Psoas muscle (tissue), 8 donors: Measurements from ENCODE around the gene OBSCN. TPM values are rescaled to one million over a fixed set of nuclear protein-coding genes. Genes with fewer than 3 reads are reported as not detected.

ENCODE experiments used
- ATAC-seq, 4 donors: fragments of 200-7000 bp; cut with Tn5 transposase; one replicate each; pipeline ENCODE4 v1.9.1; 2020; ENCODE audit warnings: moderate library complexity in 3 of 4, mild to moderate bottlenecking in 2 of 4
- DNase-seq, 2 donors: peaks; one replicate each; pipeline ENCODE4 v3.0.0-alpha.2; 2020
- H3K27ac ChIP-seq: fragments of 200-600 bp; one replicate; pipeline ENCODE4 v1.8.0; 2022
- H3K27me3 ChIP-seq, 3 donors: fragments of 200-600 bp in 1 of 3; one replicate each; pipeline versions ENCODE4 v1.6.1 to v1.8.0; 2013 to 2022; ENCODE audit warnings: low read length in 2 of 3, mild to moderate bottlenecking in 2 of 3, moderate library complexity in 1 of 3; ENCODE audit not compliant: insufficient read depth in 3 of 3
- H3K36me3 ChIP-seq, 2 donors: fragments of 200-600 bp in 1 of 2; one replicate each; pipeline versions ENCODE4 v1.6.1 to v1.8.0; 2013 to 2022; ENCODE audit warnings: low read depth in 1 of 2, mild to moderate bottlenecking in 1 of 2, moderate library complexity in 1 of 2; ENCODE audit not compliant: insufficient read depth in 1 of 2
- H3K4me1 ChIP-seq: fragments of 200-600 bp; one replicate; pipeline ENCODE4 v1.8.0; 2022
- H3K4me3 ChIP-seq: fragments of 200-600 bp; one replicate; pipeline ENCODE4 v1.8.0; 2022; ENCODE audit warnings: mild to moderate bottlenecking
- H3K9me3 ChIP-seq: fragments of 200-600 bp; one replicate; pipeline ENCODE4 v1.8.0; 2022
- WGBS, 3 donors: extraction: QIAGEN DNeasy Blood & Tissue Kit; methylation state at CpG; one replicate each; pipeline versions ENCODE4 v1.1.6 to v1.1.7; 2013; 5-methylcytosine and 5-hydroxymethylcytosine counted together
- intact Hi-C, 2 donors: fragments of 100-400 bp; cut with DNase I; formaldehyde crosslinking; loops; one replicate each; pipeline versions ENCODE4 v1.11.0 to v1.14.2; 2022
- polyA plus RNA-seq, 3 donors: library from polyadenylated mRNA; stranded (reverse); fragments of 200-250 nt; gene quantifications; one replicate each; pipeline ENCODE4 v1.2.3, GENCODE V29; 2013
- total RNA-seq, 4 donors: library from RNA; stranded (reverse); fragmentation: NEBNext Ultra II Directional in 2 of 4; extraction: Animal tissue kit (Norgen Biotek cat#: 25700) in 2 of 4; gene quantifications; one replicate each; pipeline versions ENCODE4 v1.2.1 to v1.2.4, GENCODE V29; 2021 to 2023
- TF ChIP-seq, protein P1 (sequence below): fragments of 200-600 bp; IDR thresholded peaks from one replicate; pipeline ENCODE4 v1.8.0; 2022; ENCODE audit warnings: antibody characterized with exemption
- donor health status: healthy with polysubstance abuse.
- donor health status: DM: no; HTN: no; CAD: no; lungs with moderate emphysema.
- donor health status: Bipolar disorder and iron deficiency.
- donor health status: healthy.
- donor health status: DM: yes; HTN: yes; CAD: no.
- donor health status: DM: no; HTN: no; CAD: no.
- donor health status: DM: no; HTN: no; CAD: no.
- donor health status: DM: yes; HTN: yes; CAD: no.

The OBSCN gene
- total and polyA plus RNA-seq, 7 donors: 397 to 1,869 (median 1,061) TPM

DNA sequence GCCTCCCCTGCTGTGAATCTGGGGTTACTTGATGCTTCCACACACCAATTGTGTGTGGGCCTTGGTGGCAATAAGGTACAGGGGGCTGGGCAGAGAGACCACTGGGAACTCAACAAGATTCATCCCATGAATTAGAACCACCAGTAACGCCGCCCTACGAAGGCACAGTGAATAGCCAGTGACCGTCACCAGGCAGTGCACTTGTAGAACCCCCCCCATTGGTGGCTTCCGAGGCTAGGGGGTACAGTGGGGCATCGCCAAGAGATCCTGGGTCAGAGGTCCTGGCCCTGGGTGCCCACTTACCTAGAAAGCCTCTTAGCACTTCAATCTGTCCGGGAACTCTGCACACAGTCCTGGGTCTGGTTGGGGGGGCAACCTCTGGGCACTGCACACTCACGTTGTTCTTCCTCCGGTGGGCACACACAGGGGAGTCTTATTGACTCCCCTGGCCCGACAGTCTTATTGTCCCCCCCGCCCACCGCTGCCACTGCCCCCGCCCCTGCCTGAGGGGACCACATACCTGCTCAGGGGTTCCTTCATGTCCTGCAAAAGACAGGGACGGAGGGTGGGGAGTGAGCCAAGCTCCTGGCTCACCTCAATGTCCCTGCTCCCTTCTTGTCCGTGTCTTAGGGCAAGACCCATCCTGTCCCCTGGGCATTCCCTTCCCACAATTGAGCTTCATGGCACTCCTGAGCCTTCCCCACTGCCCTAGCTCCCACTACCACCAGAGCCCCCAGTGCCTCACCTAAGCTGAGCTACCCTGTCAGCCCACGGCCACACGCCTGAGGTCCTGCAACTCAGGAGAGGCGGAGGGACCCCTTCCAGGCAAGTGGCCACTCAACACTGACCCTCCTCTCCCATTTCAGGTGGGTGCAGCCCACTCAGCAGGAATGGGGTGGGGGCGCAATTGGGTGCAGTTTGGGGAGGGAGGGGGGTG lies 201.3 kb downstream of the OBSCN start:
- DNase-seq: no peak
- intact Hi-C loops: loop anchor here in 1 of 2 donors (10.0 kb wide), 1 partner anchor 274 kb away; no protein-coding TSS in a partner anchor
- TF ChIP-seq, protein P1, sequence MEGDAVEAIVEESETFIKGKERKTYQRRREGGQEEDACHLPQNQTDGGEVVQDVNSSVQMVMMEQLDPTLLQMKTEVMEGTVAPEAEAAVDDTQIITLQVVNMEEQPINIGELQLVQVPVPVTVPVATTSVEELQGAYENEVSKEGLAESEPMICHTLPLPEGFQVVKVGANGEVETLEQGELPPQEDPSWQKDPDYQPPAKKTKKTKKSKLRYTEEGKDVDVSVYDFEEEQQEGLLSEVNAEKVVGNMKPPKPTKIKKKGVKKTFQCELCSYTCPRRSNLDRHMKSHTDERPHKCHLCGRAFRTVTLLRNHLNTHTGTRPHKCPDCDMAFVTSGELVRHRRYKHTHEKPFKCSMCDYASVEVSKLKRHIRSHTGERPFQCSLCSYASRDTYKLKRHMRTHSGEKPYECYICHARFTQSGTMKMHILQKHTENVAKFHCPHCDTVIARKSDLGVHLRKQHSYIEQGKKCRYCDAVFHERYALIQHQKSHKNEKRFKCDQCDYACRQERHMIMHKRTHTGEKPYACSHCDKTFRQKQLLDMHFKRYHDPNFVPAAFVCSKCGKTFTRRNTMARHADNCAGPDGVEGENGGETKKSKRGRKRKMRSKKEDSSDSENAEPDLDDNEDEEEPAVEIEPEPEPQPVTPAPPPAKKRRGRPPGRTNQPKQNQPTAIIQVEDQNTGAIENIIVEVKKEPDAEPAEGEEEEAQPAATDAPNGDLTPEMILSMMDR: no peak
- no peaks in the 10 kb centered on the region for H3K27me3 ChIP-seq
- no peak overlapping the region for H3K4me3 ChIP-seq
- H3K27ac ChIP-seq: no peak overlapping the region
- H3K9me3 ChIP-seq: no peaks in the 10 kb centered on the region
- ATAC-seq: no peak
- no peaks in the 10 kb centered on the region for H3K36me3 ChIP-seq
- WGBS, 3 donors: 85 to 90% (median 86%) methylated on average over 19 of the region's 19 CpGs
- peaks cover 11% of the 10 kb centered on the region for H3K4me1 ChIP-seq

DNA sequence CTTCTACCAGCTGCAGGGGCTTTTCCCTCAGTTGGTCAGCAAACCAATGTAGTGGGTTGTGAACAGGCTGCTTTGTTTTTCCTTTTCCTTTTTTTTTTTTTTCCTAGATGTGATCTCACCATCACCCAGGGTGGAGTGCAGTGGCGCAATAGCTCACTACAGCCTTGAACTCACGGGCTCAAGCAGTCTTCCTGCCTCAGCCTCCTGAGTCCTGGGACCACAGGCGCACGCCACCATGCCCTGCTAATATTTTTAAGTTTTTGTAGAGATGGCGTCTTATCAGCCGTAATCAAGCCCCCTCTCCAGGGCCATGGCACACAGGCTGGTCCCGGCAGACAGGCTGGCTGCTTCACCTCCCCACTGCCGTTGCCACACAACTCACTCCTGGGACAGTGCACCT lies 202.2 kb downstream of the OBSCN start:
- H3K36me3 ChIP-seq: no peaks in the 10 kb centered on the region
- intact Hi-C loops: no loop called here
- WGBS, 3 donors: 88 to 96% (median 89%) methylated on average over 8 of the region's 8 CpGs
- DNase-seq (no peak), ATAC-seq (no peak)
- H3K27ac ChIP-seq: no peak overlapping the region
- no peaks in the 10 kb centered on the region for H3K9me3 ChIP-seq
- TF ChIP-seq, protein P1: no peak
- H3K4me3 ChIP-seq: no peak overlapping the region
- H3K4me1 ChIP-seq: peaks cover 7% of the 10 kb centered on the region
- H3K27me3 ChIP-seq: peaks cover 0 to 5% (median 0%) of the 10 kb centered on the region in 3 donors

DNA sequence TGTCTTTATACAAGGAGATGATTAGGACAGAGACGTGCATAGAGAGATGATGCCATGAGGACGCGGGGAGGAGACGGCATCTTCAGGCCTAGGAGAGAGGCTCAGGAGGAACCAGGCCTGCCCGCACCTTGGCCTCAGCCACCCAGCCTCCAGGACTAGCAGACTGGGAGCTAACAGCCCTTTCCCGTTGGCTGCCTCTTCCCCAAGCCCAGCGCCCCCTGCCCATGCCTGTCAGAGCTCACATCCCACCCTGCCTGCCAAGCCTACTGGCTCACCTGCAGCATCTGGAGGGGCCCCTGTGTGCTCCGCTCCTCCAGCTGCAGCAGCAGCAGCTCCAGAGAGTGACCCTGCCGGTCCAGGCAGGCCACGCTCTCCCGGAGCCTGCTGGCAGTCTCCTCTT lies 202.8 kb downstream of the OBSCN start:
- ATAC-seq (no peak), DNase-seq (no peak)
- H3K4me1 ChIP-seq: peaks cover under 1% of the 10 kb centered on the region
- H3K36me3 ChIP-seq: no peaks in the 10 kb centered on the region
- no peak overlapping the region for H3K4me3 ChIP-seq
- TF ChIP-seq, protein P1: no peak
- intact Hi-C loops: no loop called here
- WGBS, 3 donors: 82 to 87% (median 84%) methylated on average over 10 to 11 of the region's 11 CpGs
- H3K27ac ChIP-seq: no peak overlapping the region
- H3K9me3 ChIP-seq: no peaks in the 10 kb centered on the region
- peaks cover 0 to 12% (median 2%) of the 10 kb centered on the region in 3 donors for H3K27me3 ChIP-seq

DNA sequence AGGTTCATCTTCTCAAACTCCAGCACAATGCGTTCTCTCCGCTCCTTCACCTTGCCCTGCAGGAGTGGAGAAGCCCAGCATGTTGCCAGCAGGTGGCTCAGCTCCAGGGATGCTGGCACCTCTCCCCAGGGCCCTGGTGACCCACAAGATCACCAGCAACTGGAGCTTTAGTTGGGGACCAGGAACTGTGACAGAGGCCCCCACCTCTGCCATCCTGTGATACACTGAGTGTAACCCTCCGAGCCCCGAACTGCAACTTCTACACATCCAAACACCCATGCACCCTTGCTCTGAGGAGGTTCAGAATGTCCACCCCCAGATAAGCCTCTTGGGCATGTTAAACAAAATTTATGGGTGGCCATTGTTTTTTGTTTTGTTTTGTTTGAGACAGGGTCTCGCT lies 203.3 kb downstream of the OBSCN start:
- Histone ChIP-seq H3K4me1 (peaks cover 2% of the 10 kb centered on the region), H3K36me3 (no peaks in the 10 kb centered on the region), H3K9me3 (no peaks in the 10 kb centered on the region), H3K4me3 (no peak overlapping the region), H3K27ac (no peak overlapping the region), H3K27me3 (peaks cover 0 to 16% (median 7%) of the 10 kb centered on the region in 3 donors)
- TF ChIP-seq, protein P1: no peak
- ATAC-seq (no peak), DNase-seq (no peak)
- WGBS, 3 donors: 96 to 99% (median 97%) methylated on average over 5 of the region's 5 CpGs
- intact Hi-C loops: no loop called here
